Hematopoietic multipotent progenitor cell (in vitro differentiated cells): ENCODE results near the gene ZNF652. TPM values are rescaled to one million over a fixed set of nuclear protein-coding genes. Genes with fewer than 3 reads are reported as not detected.
"Not testable (repeated sequence)": the region's sequence is repeated elsewhere in the genome, so short reads cannot be mapped to it uniquely, and the experiment has no call there.

Experiments used
- DNase-seq, 3 donors: peaks; one replicate each; pipeline ENCODE4 v3.0.0-alpha.2; 2011 to 2015; ENCODE audit warnings: low read depth in 2 of 3, low spot score in 2 of 3
- total RNA-seq: library from RNA; depleted of rRNA; stranded (reverse); fragments of >200 nt; gene quantifications from one replicate; pipeline ENCODE4 v1.2.3, GENCODE V29; 2012

ZNF652 gene
- total RNA-seq, result 15.1 TPM

- DNase-seq, result peak; percentile 88 to 93 (median 93)
Measured at GRCh38 chr17:49361902-49362722, at the start of gene ZNF652. TSS of gene ZNF652 (minus strand) at chr17:49362250. CDS start at chr17:49317725, 44,525 bp downstream.

- peak in 1 of 3 donors; percentile 67 for DNase-seq
Measured at GRCh38 chr17:49409066-49409465, 47.0 kb upstream of the ZNF652 start.

GRCh38 chr17:49407981-49408501, 46.0 kb upstream of the ZNF652 start:
- DNase-seq, result peak; percentile 60 to 90 (median 76)

GRCh38 chr17:49407086-49407485, 45.0 kb upstream of the ZNF652 start:
- no peak for DNase-seq

- no peak for DNase-seq
Measured at GRCh38 chr17:49406421-49407061, 44.5 kb upstream of the ZNF652 start.

- no peak for DNase-seq
Measured at GRCh38 chr17:49404906-49405305, 42.9 kb upstream of the ZNF652 start.

- DNase-seq, result peak in 2 of 3 donors; percentile 78 to 96
Measured at GRCh38 chr17:49404361-49404760, 42.3 kb upstream of the ZNF652 start.

GRCh38 chr17:49403514-49404289, 41.7 kb upstream of the ZNF652 start:
- DNase-seq, result peak in 2 of 3 donors; percentile 60 to 84

- no peak for DNase-seq
Measured at GRCh38 chr17:49402706-49403105, 40.7 kb upstream of the ZNF652 start.

- no peak for DNase-seq
Measured at GRCh38 chr17:49401971-49402611, 40.0 kb upstream of the ZNF652 start.

- DNase-seq, result no peak
Measured at GRCh38 chr17:49399995-49400394, 37.9 kb upstream of the ZNF652 start.

GRCh38 chr17:49397586-49397985, 35.5 kb upstream of the ZNF652 start:
- no peak for DNase-seq

GRCh38 chr17:49393491-49394255, 31.6 kb upstream of the ZNF652 start:
- peak in 1 of 3 donors; percentile 34 for DNase-seq

GRCh38 chr17:49390548-49391324, 28.7 kb upstream of the ZNF652 start:
- DNase-seq, result peak in 1 of 3 donors; percentile 37

- not testable (repeated sequence) for DNase-seq
Measured at GRCh38 chr17:49389514-49390347, 27.7 kb upstream of the ZNF652 start.

GRCh38 chr17:49388692-49389513, 26.9 kb upstream of the ZNF652 start:
- no peak for DNase-seq

- DNase-seq, result peak in 1 of 3 donors; percentile 33
Measured at GRCh38 chr17:49388290-49388640, 26.2 kb upstream of the ZNF652 start.
